HG02759 (cell line): ENCODE results near the gene SYNJ2.

Experiments used
- ATAC-seq: cut with Tn5 transposase; IDR thresholded peaks from one replicate; pipeline ENCODE4 v1.9.1; 2021; ENCODE audit warnings: mild to moderate bottlenecking, moderate library complexity; ENCODE audit not compliant: unreplicated experiment

The SYNJ2 gene

GRCh38 chr6:158071121-158072082, 89.7 kb downstream of the SYNJ2 start:
- no peak for ATAC-seq

- ATAC-seq, result no peak
Measured at GRCh38 chr6:158072083-158072721, 90.5 kb downstream of the SYNJ2 start.

GRCh38 chr6:158073776-158074175, 92.1 kb downstream of the SYNJ2 start:
- no peak for ATAC-seq

- no peak for ATAC-seq
Measured at GRCh38 chr6:158076548-158076947, 94.9 kb downstream of the SYNJ2 start.

GRCh38 chr6:158077676-158078075, 96.0 kb downstream of the SYNJ2 start:
- no peak for ATAC-seq

- no peak for ATAC-seq
Measured at GRCh38 chr6:158078320-158078719, 96.7 kb downstream of the SYNJ2 start.

- no peak for ATAC-seq
Measured at GRCh38 chr6:158080849-158081656, 99.4 kb downstream of the SYNJ2 start.

GRCh38 chr6:158081657-158081935, 99.9 kb downstream of the SYNJ2 start:
- ATAC-seq, result no peak

GRCh38 chr6:158083455-158084325, 102.0 kb downstream of the SYNJ2 start:
- ATAC-seq, result no peak

GRCh38 chr6:158085261-158086053, 103.8 kb downstream of the SYNJ2 start:
- ATAC-seq, result no peak

GRCh38 chr6:158086054-158086503, 104.4 kb downstream of the SYNJ2 start:
- ATAC-seq, result peak; percentile 90

GRCh38 chr6:158086504-158087223, 105.0 kb downstream of the SYNJ2 start:
- ATAC-seq, result no peak

- no peak for ATAC-seq
Measured at GRCh38 chr6:158087224-158087867, 105.7 kb downstream of the SYNJ2 start.

- ATAC-seq, result no peak
Measured at GRCh38 chr6:158092806-158093205, 111.1 kb downstream of the SYNJ2 start.

GRCh38 chr6:158095031-158095430, 113.4 kb downstream of the SYNJ2 start:
- ATAC-seq, result no peak

GRCh38 chr6:158095671-158096070, 114.0 kb downstream of the SYNJ2 start:
- ATAC-seq, result no peak

GRCh38 chr6:158103228-158103627, 121.6 kb downstream of the SYNJ2 start:
- no peak for ATAC-seq

- no peak for ATAC-seq
Measured at GRCh38 chr6:158104696-158105095, 123.0 kb downstream of the SYNJ2 start.

- ATAC-seq, result no peak
Measured at GRCh38 chr6:158109748-158110147, 128.1 kb downstream of the SYNJ2 start.
